DMS79 (cell line): ENCODE results near the gene CNGA4.
"Not testable (repeated sequence)": the region's sequence is repeated elsewhere in the genome, so short reads cannot be mapped to it uniquely, and the experiment has no call there.

Experiments
- DNase-seq: peaks from one replicate; lab custom pipeline; 2025; lab: John Stamatoyannopoulos, UW

The CNGA4 gene

GRCh38 chr11:6263662-6264061, 24.8 kb downstream of the CNGA4 start:
- no peak for DNase-seq

GRCh38 chr11:6268820-6269219, 29.9 kb downstream of the CNGA4 start:
- no peak for DNase-seq

- DNase-seq, result no peak
These were observed 31.1 kb downstream of the CNGA4 start for GRCh38 chr11:6269994-6270393.

- DNase-seq, result no peak
These were observed 31.8 kb downstream of the CNGA4 start for GRCh38 chr11:6270584-6271246.

GRCh38 chr11:6271598-6271997, 32.7 kb downstream of the CNGA4 start:
- DNase-seq, result no peak

- DNase-seq, result no peak
These were observed 34.3 kb downstream of the CNGA4 start for GRCh38 chr11:6273188-6273587.

GRCh38 chr11:6280809-6281208, 41.9 kb downstream of the CNGA4 start:
- not testable (repeated sequence) for DNase-seq

- no peak for DNase-seq
These were observed 44.6 kb downstream of the CNGA4 start for GRCh38 chr11:6283453-6284023.

GRCh38 chr11:6284250-6284649, 45.4 kb downstream of the CNGA4 start:
- no peak for DNase-seq

GRCh38 chr11:6285019-6285418, 46.1 kb downstream of the CNGA4 start:
- no peak for DNase-seq
